Neural cell (in vitro differentiated cells): ENCODE measurements around the gene GPSM1.

ENCODE experiments used
- EP300 ChIP-seq: fragments of 450-650 bp; conservative IDR thresholded peaks from 2 replicates; pipeline ENCODE4 v1.6.1; 2014; ENCODE audit warnings: antibody characterized with exemption, mild to moderate bottlenecking, moderate library complexity; ENCODE audit not compliant: poor library complexity, severe bottlenecking
- EZH2 ChIP-seq: fragments of 200-600, 300-800 bp; shearing (Covaris generic), sonication (generic); IDR thresholded peaks from 2 replicates; pipeline ENCODE4 v1.6.1; 2014; ENCODE audit warnings: antibody characterized with exemption, low read length, borderline replicate concordance, mild to moderate bottlenecking; ENCODE audit not compliant: insufficient read depth, poor library complexity, severe bottlenecking
- POLR2AphosphoS5 ChIP-seq: IDR thresholded peaks from 2 replicates; pipeline ENCODE4 v1.6.1; 2012
- RAD21 ChIP-seq: fragments of 450-650 bp; conservative IDR thresholded peaks from 2 replicates; pipeline ENCODE4 v1.6.1; 2014; ENCODE audit warnings: antibody characterized with exemption, mild to moderate bottlenecking, moderate library complexity
- SMC3 ChIP-seq: fragments of 450-650 bp; conservative IDR thresholded peaks from 2 replicates; pipeline ENCODE4 v1.6.1; 2014; ENCODE audit warnings: antibody characterized with exemption, mild to moderate bottlenecking, moderate library complexity; ENCODE audit not compliant: poor library complexity
- TF ChIP-seq, protein P1 (sequence below): fragments of 450-650 bp; IDR thresholded peaks from 2 replicates; pipeline ENCODE4 v1.5.1; 2014; ENCODE audit warnings: antibody characterized with exemption, mild to moderate bottlenecking, moderate library complexity; ENCODE audit not compliant: poor library complexity, severe bottlenecking
- TF ChIP-seq, protein P2 (sequence below): IDR thresholded peaks from 2 replicates; pipeline ENCODE4 v1.6.1; 2012; ENCODE audit warnings: borderline replicate concordance

- TF ChIP-seq, protein P1, sequence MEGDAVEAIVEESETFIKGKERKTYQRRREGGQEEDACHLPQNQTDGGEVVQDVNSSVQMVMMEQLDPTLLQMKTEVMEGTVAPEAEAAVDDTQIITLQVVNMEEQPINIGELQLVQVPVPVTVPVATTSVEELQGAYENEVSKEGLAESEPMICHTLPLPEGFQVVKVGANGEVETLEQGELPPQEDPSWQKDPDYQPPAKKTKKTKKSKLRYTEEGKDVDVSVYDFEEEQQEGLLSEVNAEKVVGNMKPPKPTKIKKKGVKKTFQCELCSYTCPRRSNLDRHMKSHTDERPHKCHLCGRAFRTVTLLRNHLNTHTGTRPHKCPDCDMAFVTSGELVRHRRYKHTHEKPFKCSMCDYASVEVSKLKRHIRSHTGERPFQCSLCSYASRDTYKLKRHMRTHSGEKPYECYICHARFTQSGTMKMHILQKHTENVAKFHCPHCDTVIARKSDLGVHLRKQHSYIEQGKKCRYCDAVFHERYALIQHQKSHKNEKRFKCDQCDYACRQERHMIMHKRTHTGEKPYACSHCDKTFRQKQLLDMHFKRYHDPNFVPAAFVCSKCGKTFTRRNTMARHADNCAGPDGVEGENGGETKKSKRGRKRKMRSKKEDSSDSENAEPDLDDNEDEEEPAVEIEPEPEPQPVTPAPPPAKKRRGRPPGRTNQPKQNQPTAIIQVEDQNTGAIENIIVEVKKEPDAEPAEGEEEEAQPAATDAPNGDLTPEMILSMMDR: no peak
- TF ChIP-seq EZH2: no peak
- TF ChIP-seq, protein P2, sequence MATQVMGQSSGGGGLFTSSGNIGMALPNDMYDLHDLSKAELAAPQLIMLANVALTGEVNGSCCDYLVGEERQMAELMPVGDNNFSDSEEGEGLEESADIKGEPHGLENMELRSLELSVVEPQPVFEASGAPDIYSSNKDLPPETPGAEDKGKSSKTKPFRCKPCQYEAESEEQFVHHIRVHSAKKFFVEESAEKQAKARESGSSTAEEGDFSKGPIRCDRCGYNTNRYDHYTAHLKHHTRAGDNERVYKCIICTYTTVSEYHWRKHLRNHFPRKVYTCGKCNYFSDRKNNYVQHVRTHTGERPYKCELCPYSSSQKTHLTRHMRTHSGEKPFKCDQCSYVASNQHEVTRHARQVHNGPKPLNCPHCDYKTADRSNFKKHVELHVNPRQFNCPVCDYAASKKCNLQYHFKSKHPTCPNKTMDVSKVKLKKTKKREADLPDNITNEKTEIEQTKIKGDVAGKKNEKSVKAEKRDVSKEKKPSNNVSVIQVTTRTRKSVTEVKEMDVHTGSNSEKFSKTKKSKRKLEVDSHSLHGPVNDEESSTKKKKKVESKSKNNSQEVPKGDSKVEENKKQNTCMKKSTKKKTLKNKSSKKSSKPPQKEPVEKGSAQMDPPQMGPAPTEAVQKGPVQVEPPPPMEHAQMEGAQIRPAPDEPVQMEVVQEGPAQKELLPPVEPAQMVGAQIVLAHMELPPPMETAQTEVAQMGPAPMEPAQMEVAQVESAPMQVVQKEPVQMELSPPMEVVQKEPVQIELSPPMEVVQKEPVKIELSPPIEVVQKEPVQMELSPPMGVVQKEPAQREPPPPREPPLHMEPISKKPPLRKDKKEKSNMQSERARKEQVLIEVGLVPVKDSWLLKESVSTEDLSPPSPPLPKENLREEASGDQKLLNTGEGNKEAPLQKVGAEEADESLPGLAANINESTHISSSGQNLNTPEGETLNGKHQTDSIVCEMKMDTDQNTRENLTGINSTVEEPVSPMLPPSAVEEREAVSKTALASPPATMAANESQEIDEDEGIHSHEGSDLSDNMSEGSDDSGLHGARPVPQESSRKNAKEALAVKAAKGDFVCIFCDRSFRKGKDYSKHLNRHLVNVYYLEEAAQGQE: no peak
- no peak for TF ChIP-seq POLR2AphosphoS5
- no peak for TF ChIP-seq RAD21
- no peak for TF ChIP-seq EP300
- TF ChIP-seq SMC3: no peak
These were observed 35.9 kb upstream of the GPSM1 start for GRCh38 chr9:136291306-136292025.
